Muscle of leg (tissue), 16 donors: Measurements from ENCODE around the gene OTUD3. TPM values are rescaled to one million over a fixed set of nuclear protein-coding genes. Genes with fewer than 3 reads are reported as not detected.
A peak's percentile ranks its signal among the peaks of the same experiment; 100 is the strongest.
"Not testable (repeated sequence)": the region's sequence is repeated elsewhere in the genome, so short reads cannot be mapped to it uniquely, and the experiment has no call there.

ENCODE experiments used
- DNase-seq: peaks from one replicate; pipeline ENCODE4 v3.0.0; 2013
- H3K27ac ChIP-seq: one replicate; pipeline ENCODE4 v1.5.1; 2013; ENCODE audit warnings: mild to moderate bottlenecking, low read length, control low read depth
- H3K27me3 ChIP-seq: one replicate; pipeline ENCODE4 v1.6.1; 2013; ENCODE audit warnings: low read length; ENCODE audit not compliant: control insufficient read depth, insufficient read depth
- H3K36me3 ChIP-seq: one replicate; pipeline ENCODE4 v1.6.1; 2013; ENCODE audit warnings: low read length; ENCODE audit not compliant: control insufficient read depth, insufficient read depth
- H3K4me1 ChIP-seq: one replicate; pipeline ENCODE4 v1.6.1; 2013; ENCODE audit warnings: low read length; ENCODE audit not compliant: control insufficient read depth, insufficient read depth
- H3K4me3 ChIP-seq: one replicate; pipeline ENCODE4 v1.5.1; 2013; ENCODE audit warnings: low read length, control low read depth
- H3K9me3 ChIP-seq: replicated peaks from 2 replicates; pipeline ENCODE4 v1.6.1; 2013; ENCODE audit warnings: low read depth, low read length; ENCODE audit not compliant: control insufficient read depth
- WGBS: methylation state at CpG from one replicate; pipeline ENCODE4 v1.1.5; 2013; ENCODE audit warnings: missing lambda C conversion rate; ENCODE audit not compliant: insufficient coverage; 5-methylcytosine and 5-hydroxymethylcytosine counted together
- long read RNA-seq, 11 donors: transcript quantifications; one replicate each; lab custom pipeline, GENCODE V29; 2026
- polyA plus RNA-seq, 8 donors: library from polyadenylated mRNA; unstranded; fragments of 120-200 nt; gene quantifications; one replicate each; pipeline versions ENCODE4 v1.2.1 to v1.2.3, GENCODE V29; 2013; ENCODE audit warnings: inconsistent platforms in 1 of 8, low replicate concordance in 1 of 8; ENCODE audit not compliant: insufficient read length in 8 of 8, insufficient read depth in 1 of 8
- total RNA-seq: library from RNA; stranded (reverse); fragments of 120-200 nt; gene quantifications from one replicate; pipeline ENCODE4 v1.2.4, GENCODE V29; 2013

The OTUD3 gene
- total RNA-seq (6.8 TPM), polyA plus RNA-seq (1 to 10 TPM; 5.1 to 9.3 (median 6.4) TPM)
- long read RNA-seq, donor 1 = 0 reads
- long read RNA-seq, donor 2 = 0 reads
- long read RNA-seq, donor 3 = 0 reads
- long read RNA-seq, donor 4 = 0 reads
- long read RNA-seq, donor 5 = 0 reads
- long read RNA-seq, donor 6 = 0 reads
- long read RNA-seq, donor 7 = 0 reads
- long read RNA-seq, donor 8 = 0 reads
- long read RNA-seq, donor 9 = 0 reads
- long read RNA-seq, donor 10 = 0 reads
- long read RNA-seq, donor 11 = 0 reads

GRCh38 chr1:19882111-19883071 is at the start of gene OTUD3:
Gene OTUD3, plus strand, starts transcription at chr1:19882395. Its CDS starts 119 bp downstream, at chr1:19882514.
- Histone ChIP-seq H3K4me1 (peaks cover 7% of the 10 kb centered on the region), H3K9me3 (no peaks in the 10 kb centered on the region), H3K4me3 (peak within 1 kb of the TSS; percentile 85), H3K36me3 (no peaks in the 10 kb centered on the region), H3K27me3 (peaks cover 3% of the 10 kb centered on the region), H3K27ac (peak within 1 kb of the TSS; percentile 81)
- peak; percentile 99 for DNase-seq
- WGBS = under 1% methylated on average over 97 of the region's 97 CpGs

- Histone ChIP-seq H3K27me3 (no peaks in the 10 kb centered on the region), H3K4me3 (no peak overlapping the region), H3K4me1 (no peaks in the 10 kb centered on the region), H3K27ac (no peak overlapping the region), H3K36me3 (no peaks in the 10 kb centered on the region), H3K9me3 (peaks cover 3% of the 10 kb centered on the region)
- 100% methylated on average over 1 of the region's 4 CpGs for WGBS
- no peak for DNase-seq
Observed at GRCh38 chr1:19835578-19835977, 46.6 kb upstream of the OTUD3 start.

GRCh38 chr1:19837866-19838265 is 44.3 kb upstream of the OTUD3 start:
- no peak for DNase-seq
- Histone ChIP-seq H3K27me3 (no peaks in the 10 kb centered on the region), H3K9me3 (no peaks in the 10 kb centered on the region), H3K4me1 (no peaks in the 10 kb centered on the region), H3K36me3 (no peaks in the 10 kb centered on the region), H3K27ac (no peak overlapping the region), H3K4me3 (no peak overlapping the region)
- WGBS = no CpG with 5 or more reads among the region's 2 CpGs

GRCh38 chr1:19840228-19840627 is 42.0 kb upstream of the OTUD3 start:
- no peaks in the 10 kb centered on the region for H3K36me3 ChIP-seq
- H3K4me1 ChIP-seq = no peaks in the 10 kb centered on the region
- peaks cover under 1% of the 10 kb centered on the region for H3K27me3 ChIP-seq
- H3K27ac ChIP-seq = no peak overlapping the region
- no peak overlapping the region for H3K4me3 ChIP-seq
- H3K9me3 ChIP-seq = no peaks in the 10 kb centered on the region
- no peak for DNase-seq

- 45% methylated on average over 4 of the region's 11 CpGs for WGBS
- Histone ChIP-seq H3K9me3 (no peaks in the 10 kb centered on the region), H3K4me1 (no peaks in the 10 kb centered on the region), H3K27ac (no peak overlapping the region), H3K4me3 (no peak overlapping the region), H3K36me3 (no peaks in the 10 kb centered on the region), H3K27me3 (peaks cover 6% of the 10 kb centered on the region)
- peak; percentile 12 for DNase-seq
Observed at GRCh38 chr1:19844731-19845495, 37.3 kb upstream of the OTUD3 start.

GRCh38 chr1:19845555-19845954 is 36.6 kb upstream of the OTUD3 start:
- no CpG with 5 or more reads among the region's 8 CpGs for WGBS
- Histone ChIP-seq H3K27me3 (peaks cover 6% of the 10 kb centered on the region), H3K27ac (no peak overlapping the region), H3K4me1 (no peaks in the 10 kb centered on the region), H3K4me3 (no peak overlapping the region), H3K36me3 (no peaks in the 10 kb centered on the region), H3K9me3 (no peaks in the 10 kb centered on the region)
- no peak for DNase-seq

GRCh38 chr1:19846338-19846737 is 35.9 kb upstream of the OTUD3 start:
- DNase-seq = no peak
- Histone ChIP-seq H3K4me1 (no peaks in the 10 kb centered on the region), H3K36me3 (no peaks in the 10 kb centered on the region), H3K4me3 (no peak overlapping the region), H3K27ac (no peak overlapping the region), H3K27me3 (peaks cover 6% of the 10 kb centered on the region), H3K9me3 (no peaks in the 10 kb centered on the region)
- 100% methylated on average over 1 of the region's 3 CpGs for WGBS

- WGBS = 89% methylated on average over 4 of the region's 9 CpGs
- H3K4me3 ChIP-seq, H3K27ac ChIP-seq, DNase-seq, H3K36me3 ChIP-seq, H3K4me1 ChIP-seq, H3K27me3 ChIP-seq, H3K9me3 ChIP-seq: not testable (repeated sequence)
Observed at GRCh38 chr1:19847334-19847733, 34.9 kb upstream of the OTUD3 start.

- H3K4me3 ChIP-seq, H3K36me3 ChIP-seq, DNase-seq, H3K27me3 ChIP-seq, H3K27ac ChIP-seq, H3K4me1 ChIP-seq, H3K9me3 ChIP-seq: not testable (repeated sequence)
- 17% methylated on average over 1 of the region's 3 CpGs for WGBS
Observed at GRCh38 chr1:19849307-19849706, 32.9 kb upstream of the OTUD3 start.

- Histone ChIP-seq H3K27ac (no peak overlapping the region), H3K36me3 (no peaks in the 10 kb centered on the region), H3K27me3 (peaks cover 6% of the 10 kb centered on the region), H3K4me3 (no peak overlapping the region), H3K9me3 (no peaks in the 10 kb centered on the region), H3K4me1 (no peaks in the 10 kb centered on the region)
- no CpG with 5 or more reads among the region's 7 CpGs for WGBS
- DNase-seq = no peak
Observed at GRCh38 chr1:19850214-19850613, 32.0 kb upstream of the OTUD3 start.
